Hepatocyte (in vitro differentiated cells): ENCODE measurements around the gene WDR86.

ENCODE experiments used
- CTCF ChIP-seq: fragments of 200-600 bp; sonication (generic); IDR thresholded peaks from 2 replicates; pipeline ENCODE4 v1.5.1; 2016; ENCODE audit warnings: antibody characterized with exemption, mild to moderate bottlenecking; ENCODE audit not compliant: poor library complexity
- EZH2 ChIP-seq: fragments of 200-600 bp; sonication (generic); IDR thresholded peaks from 2 replicates; pipeline ENCODE4 v1.6.1; 2016; ENCODE audit warnings: antibody characterized with exemption, mild to moderate bottlenecking, borderline replicate concordance
- EZH2phosphoT487 ChIP-seq: fragments of 200-600 bp; sonication (generic); IDR thresholded peaks from one replicate; pipeline ENCODE4 v1.6.1; 2018; ENCODE audit warnings: antibody characterized with exemption, mild to moderate bottlenecking, low read depth, moderate library complexity; ENCODE audit not compliant: unreplicated experiment, severe bottlenecking

DNA sequence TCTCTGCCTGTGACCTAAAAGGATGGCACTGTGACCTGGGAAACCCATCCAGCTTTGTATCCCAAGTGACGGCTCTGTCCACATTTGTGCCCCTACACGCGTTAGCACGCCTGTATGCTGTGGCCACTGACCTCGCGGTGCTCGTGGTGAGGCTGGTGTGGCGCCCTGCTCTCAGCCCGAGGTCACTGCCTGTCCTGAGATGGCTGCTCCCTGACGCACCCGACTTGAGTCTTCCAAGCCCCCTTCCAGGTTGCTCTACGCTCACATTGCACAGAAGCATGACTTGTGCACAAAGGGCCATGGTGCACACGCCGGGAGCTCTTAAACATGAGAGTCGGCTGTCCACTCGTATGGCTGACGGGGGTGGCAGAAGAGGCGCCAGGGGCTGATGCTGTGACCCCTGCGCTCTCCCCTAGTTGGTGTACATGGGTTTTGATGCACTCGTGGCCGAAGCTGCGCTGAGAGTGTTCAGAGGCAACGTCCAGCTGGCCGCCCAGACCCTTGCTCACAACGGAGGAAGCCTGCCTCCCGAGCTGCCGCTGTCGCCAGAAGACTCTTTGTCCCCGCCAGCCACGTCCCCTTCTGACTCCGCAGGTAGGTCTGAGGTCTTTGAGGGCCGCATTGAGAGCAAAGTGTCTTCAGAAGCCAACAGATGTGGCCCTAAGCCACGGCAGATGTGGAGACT lies 33.5 kb downstream of the WDR86 start:
- TF ChIP-seq CTCF: no peak
- TF ChIP-seq EZH2: no peak
- no peak for TF ChIP-seq EZH2phosphoT487
